ENCODE data around the gene CD34.

GRCh38 chr1:207923121-207923520, 12.2 kb upstream of the CD34 start:
- TF ChIP-seq, protein P1, sequence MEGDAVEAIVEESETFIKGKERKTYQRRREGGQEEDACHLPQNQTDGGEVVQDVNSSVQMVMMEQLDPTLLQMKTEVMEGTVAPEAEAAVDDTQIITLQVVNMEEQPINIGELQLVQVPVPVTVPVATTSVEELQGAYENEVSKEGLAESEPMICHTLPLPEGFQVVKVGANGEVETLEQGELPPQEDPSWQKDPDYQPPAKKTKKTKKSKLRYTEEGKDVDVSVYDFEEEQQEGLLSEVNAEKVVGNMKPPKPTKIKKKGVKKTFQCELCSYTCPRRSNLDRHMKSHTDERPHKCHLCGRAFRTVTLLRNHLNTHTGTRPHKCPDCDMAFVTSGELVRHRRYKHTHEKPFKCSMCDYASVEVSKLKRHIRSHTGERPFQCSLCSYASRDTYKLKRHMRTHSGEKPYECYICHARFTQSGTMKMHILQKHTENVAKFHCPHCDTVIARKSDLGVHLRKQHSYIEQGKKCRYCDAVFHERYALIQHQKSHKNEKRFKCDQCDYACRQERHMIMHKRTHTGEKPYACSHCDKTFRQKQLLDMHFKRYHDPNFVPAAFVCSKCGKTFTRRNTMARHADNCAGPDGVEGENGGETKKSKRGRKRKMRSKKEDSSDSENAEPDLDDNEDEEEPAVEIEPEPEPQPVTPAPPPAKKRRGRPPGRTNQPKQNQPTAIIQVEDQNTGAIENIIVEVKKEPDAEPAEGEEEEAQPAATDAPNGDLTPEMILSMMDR (IDR thresholded peaks at IDR 0.05), result no peak
- TF ChIP-seq POLR2A (IDR thresholded peaks at IDR 0.05), result no peak
